Measurements from ENCODE around the gene MAD1L1. TPM values are rescaled to one million over a fixed set of nuclear protein-coding genes. Genes with fewer than 3 reads are reported as not detected.

MAD1L1 gene
- total RNA-seq, 4 donors from 2014 or later = 60.3 to 149 (median 73.7) TPM

- Histone ChIP-seq H3K4me3 (no peak overlapping the region), H3K36me3 (peaks cover 0 to 32% (median 0%) of the 10 kb centered on the region in 3 donors), H3K27me3 (no peaks in the 10 kb centered on the region), H3K4me1 (no peaks in the 10 kb centered on the region), H3K9me3 (no peaks in the 10 kb centered on the region), H3K27ac (no peak overlapping the region)
- TF ChIP-seq, protein P1, sequence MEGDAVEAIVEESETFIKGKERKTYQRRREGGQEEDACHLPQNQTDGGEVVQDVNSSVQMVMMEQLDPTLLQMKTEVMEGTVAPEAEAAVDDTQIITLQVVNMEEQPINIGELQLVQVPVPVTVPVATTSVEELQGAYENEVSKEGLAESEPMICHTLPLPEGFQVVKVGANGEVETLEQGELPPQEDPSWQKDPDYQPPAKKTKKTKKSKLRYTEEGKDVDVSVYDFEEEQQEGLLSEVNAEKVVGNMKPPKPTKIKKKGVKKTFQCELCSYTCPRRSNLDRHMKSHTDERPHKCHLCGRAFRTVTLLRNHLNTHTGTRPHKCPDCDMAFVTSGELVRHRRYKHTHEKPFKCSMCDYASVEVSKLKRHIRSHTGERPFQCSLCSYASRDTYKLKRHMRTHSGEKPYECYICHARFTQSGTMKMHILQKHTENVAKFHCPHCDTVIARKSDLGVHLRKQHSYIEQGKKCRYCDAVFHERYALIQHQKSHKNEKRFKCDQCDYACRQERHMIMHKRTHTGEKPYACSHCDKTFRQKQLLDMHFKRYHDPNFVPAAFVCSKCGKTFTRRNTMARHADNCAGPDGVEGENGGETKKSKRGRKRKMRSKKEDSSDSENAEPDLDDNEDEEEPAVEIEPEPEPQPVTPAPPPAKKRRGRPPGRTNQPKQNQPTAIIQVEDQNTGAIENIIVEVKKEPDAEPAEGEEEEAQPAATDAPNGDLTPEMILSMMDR (IDR thresholded peaks at IDR 0.05) = no peak
- TF ChIP-seq EP300 (IDR thresholded peaks at IDR 0.05) = no peak
- no peak for TF ChIP-seq POLR2A (IDR thresholded peaks at IDR 0.05)
- 79 to 81% methylated on average over 28 to 29 of the region's 29 CpGs for WGBS, 2 donors
- no peak for DNase-seq (ENCODE audit: low spot score in 2 of 2)
Observed at GRCh38 chr7:1846331-1847065, 386.2 kb downstream of the MAD1L1 start.

- H3K27ac ChIP-seq = no peak overlapping the region
- no peak for DNase-seq (ENCODE audit: low spot score in 2 of 2)
- WGBS, 2 donors = 86 to 91% methylated on average over 34 to 41 of the region's 43 CpGs
Observed at GRCh38 chr7:1845536-1846311, 387.0 kb downstream of the MAD1L1 start.

DNA sequence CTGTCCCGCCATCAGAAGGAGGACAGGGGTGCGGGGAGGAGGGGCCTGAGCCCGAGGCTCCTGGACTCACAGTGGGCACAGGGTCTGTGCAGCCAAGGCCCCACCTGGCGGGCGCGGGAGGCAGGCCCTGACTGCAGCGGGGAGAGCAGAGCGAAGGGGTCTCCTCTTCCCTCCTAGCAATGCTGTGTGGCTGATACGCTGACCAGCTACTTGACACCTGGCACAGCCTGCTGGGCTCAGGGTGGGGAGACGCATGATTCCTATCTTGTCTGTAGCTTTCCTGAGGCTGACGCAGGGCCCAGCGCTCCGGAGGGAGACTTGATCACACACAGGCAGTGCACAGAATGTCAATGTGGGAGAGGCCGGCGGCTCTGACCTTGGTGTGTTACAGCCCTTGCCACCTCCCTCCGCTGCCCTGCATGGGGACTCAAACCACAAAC, 387.8 kb downstream of the MAD1L1 start:
- H3K9me3 ChIP-seq = no peaks in the 10 kb centered on the region
- no peaks in the 10 kb centered on the region for H3K4me1 ChIP-seq
- 91 to 94% methylated on average over 11 to 16 of the region's 16 CpGs for WGBS, 2 donors
- no peak for TF ChIP-seq EP300 (IDR thresholded peaks at IDR 0.05)
- TF ChIP-seq, protein P1 (IDR thresholded peaks at IDR 0.05) = no peak
- TF ChIP-seq POLR2A (IDR thresholded peaks at IDR 0.05) = no peak
- no peak overlapping the region for H3K27ac ChIP-seq
- H3K36me3 ChIP-seq = peaks cover 0 to 32% (median 0%) of the 10 kb centered on the region in 3 donors
- no peaks in the 10 kb centered on the region for H3K27me3 ChIP-seq
- no peak overlapping the region for H3K4me3 ChIP-seq
- peak in 1 of 2 donors; percentile 5 for DNase-seq (ENCODE audit: low spot score in 2 of 2)

More at GRCh38 chr7:1845536-1846311, 387.0 kb downstream of the MAD1L1 start:
- H3K4me3 ChIP-seq = no peak overlapping the region
- H3K4me1 ChIP-seq = no peaks in the 10 kb centered on the region
- no peak for TF ChIP-seq EP300 (IDR thresholded peaks at IDR 0.05)
- TF ChIP-seq POLR2A (IDR thresholded peaks at IDR 0.05) = no peak
- TF ChIP-seq, protein P1 (IDR thresholded peaks at IDR 0.05) = no peak
- peaks cover 0 to 32% (median 0%) of the 10 kb centered on the region in 3 donors for H3K36me3 ChIP-seq
- no peaks in the 10 kb centered on the region for H3K9me3 ChIP-seq
- H3K27me3 ChIP-seq = no peaks in the 10 kb centered on the region

DNA sequence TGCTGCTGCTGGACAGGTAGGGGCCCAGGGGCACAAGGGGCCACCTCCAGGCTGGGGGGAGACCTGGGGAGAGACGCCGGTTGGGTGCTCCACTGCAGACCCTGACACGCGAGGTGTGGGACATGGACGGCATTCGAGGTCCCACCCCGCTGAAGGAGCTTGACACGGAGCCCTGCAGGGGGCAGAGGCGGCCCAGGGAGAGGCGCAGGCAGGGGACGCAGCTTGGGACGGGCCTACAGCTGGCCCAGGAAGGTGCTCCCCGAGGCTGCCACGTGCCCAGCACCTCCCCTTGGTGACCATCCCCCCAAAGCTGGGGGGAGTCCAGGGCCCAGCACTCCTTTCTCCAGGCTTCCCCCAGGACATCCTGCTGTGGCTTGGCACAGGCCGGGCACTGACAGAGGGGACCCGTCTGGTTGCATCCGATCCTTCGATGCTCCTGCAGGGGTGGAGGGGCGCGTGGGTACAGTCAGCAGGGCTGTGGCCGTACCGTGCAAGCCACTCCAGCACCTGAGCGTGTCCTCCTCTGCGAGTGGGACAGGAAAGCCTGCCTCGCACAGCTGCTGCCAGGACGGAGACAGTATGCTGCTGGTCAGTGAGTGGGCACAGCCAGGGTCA, 388.3 kb downstream of the MAD1L1 start:
- Histone ChIP-seq H3K27ac (no peak overlapping the region), H3K4me1 (no peaks in the 10 kb centered on the region), H3K9me3 (no peaks in the 10 kb centered on the region), H3K4me3 (no peak overlapping the region), H3K36me3 (peaks cover 0 to 32% (median 0%) of the 10 kb centered on the region in 3 donors), H3K27me3 (no peaks in the 10 kb centered on the region)
- TF ChIP-seq, protein P1 (IDR thresholded peaks at IDR 0.05) = no peak
- TF ChIP-seq POLR2A (IDR thresholded peaks at IDR 0.05) (no peak), EP300 (IDR thresholded peaks at IDR 0.05) (no peak)
- DNase-seq (ENCODE audit: low spot score in 2 of 2) = peak in 1 of 2 donors; percentile 11
- WGBS, 2 donors = 84 to 90% methylated on average over 15 to 16 of the region's 26 CpGs
